DMS114 treated with DMSO at 0.1 percent for 48 hours (cell line): ENCODE measurements around the gene GGA3.
"Not testable (repeated sequence)": the region's sequence is repeated elsewhere in the genome, so short reads cannot be mapped to it uniquely, and the experiment has no call there.

Source experiments
- DNase-seq: peaks from one replicate; lab custom pipeline; 2025; ENCODE audit not compliant: unreplicated experiment; lab: John Stamatoyannopoulos, UW

GGA3 gene

GRCh38 chr17:75271955-75272847 is 10.8 kb upstream of the GGA3 start:
- DNase-seq = no peak

GRCh38 chr17:75271233-75271954 is 10.0 kb upstream of the GGA3 start:
- DNase-seq = peak; percentile 50

GRCh38 chr17:75270966-75271232 is 9.5 kb upstream of the GGA3 start, which contains the start of gene MIF4GD:
Gene MIF4GD (minus strand): TSS chr17:75271231. CDS start chr17:75270195, 1,036 bp downstream.
- no peak for DNase-seq

- peak; percentile 70 for DNase-seq
Measured at GRCh38 chr17:75270218-75270965, 9.0 kb upstream of the GGA3 start.

- no peak for DNase-seq
Measured at GRCh38 chr17:75269844-75270217, 8.4 kb upstream of the GGA3 start.

DNA sequence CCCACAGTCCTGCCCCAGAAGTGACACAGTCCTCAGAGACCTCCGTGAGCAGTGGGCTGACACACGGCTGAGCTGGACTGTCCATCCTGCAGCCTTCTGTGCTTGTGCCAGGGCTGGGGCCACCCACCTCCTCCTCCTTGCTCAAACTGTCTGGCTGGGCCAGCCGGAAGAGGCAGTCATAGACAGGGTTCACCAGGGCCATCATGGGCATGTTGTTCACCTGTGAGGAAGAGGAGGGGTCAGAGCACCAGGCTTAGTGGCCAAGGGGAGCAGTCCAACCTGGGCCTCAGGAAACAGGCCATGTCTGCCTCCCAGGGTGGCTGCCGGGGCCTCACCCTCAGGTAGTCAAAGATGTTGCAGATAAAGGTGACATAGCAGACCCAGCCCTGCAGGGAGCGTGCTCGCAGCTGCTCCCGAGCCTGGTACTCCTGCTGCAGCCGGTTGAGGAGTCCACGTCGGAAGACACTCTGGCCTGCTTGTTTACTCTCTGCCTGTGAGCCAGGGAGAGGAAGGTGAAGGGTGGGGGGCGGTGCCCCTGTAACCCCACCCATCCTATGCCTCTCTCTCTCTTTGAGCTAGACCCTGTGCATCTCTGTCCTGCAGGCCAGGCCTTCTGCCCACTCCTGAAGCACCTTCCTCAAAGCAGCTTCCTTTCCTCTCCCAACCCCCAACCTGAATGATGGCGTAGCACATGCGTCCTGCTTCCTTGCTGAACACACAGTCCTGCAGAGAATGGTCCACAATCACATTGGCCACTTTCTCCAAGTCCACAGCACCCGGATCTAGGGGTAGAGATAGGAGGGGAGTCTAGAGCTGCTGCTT is 6.2 kb upstream of the GGA3 start:
- DNase-seq = no peak

DNA sequence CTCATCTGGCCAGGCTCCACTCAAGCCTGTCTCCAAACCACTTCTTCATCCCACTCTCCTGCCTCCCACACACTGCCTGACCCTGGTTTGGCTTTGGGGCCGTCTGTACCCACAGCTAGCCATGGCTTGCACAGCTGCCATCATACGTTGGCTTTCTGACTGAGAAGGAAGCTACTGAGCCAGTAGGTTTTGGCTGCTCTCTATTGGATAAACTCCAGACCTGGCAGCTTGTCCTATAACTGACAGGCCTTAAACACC is 5.7 kb upstream of the GGA3 start:
- DNase-seq = no peak

GRCh38 chr17:75266316-75267152 is 5.1 kb upstream of the GGA3 start:
- DNase-seq = no peak

DNA sequence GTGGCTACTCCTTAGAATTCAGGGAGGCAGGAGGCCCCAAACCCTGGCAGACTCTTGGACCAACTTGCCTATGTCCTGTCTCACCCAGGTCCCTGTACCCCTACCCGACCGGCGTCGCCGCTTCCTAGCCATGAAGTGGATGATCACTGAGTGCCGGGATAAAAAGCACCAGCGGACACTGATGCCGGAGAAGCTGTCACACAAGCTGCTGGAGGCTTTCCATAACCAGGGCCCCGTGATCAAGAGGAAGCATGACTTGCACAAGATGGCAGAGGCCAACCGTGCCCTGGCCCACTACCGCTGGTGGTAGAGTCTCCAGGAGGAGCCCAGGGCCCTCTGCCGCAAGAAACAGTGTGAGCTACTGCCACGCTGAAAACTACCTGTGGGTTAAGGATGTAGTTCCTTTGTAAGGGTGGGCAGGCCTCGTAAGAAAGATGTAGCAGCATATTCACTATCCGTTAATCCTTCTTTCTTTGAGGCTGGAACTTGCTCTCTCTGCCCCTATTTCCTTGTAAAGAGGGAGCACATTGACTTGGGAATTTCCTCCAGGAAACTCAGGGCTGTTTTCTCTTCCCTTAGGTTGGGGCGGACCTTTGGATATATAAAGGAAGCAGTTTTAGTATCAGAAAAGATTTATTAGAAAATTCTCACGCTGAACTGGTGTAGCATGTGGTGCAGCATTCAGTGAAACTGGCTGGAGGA is 4.4 kb upstream of the GGA3 start:
- DNase-seq = no peak

- DNase-seq = no peak
Measured at GRCh38 chr17:75263055-75263454, 1.6 kb upstream of the GGA3 start.

GRCh38 chr17:75262112-75262606 is 753 bp upstream of the GGA3 start:
- no peak for DNase-seq

DNA sequence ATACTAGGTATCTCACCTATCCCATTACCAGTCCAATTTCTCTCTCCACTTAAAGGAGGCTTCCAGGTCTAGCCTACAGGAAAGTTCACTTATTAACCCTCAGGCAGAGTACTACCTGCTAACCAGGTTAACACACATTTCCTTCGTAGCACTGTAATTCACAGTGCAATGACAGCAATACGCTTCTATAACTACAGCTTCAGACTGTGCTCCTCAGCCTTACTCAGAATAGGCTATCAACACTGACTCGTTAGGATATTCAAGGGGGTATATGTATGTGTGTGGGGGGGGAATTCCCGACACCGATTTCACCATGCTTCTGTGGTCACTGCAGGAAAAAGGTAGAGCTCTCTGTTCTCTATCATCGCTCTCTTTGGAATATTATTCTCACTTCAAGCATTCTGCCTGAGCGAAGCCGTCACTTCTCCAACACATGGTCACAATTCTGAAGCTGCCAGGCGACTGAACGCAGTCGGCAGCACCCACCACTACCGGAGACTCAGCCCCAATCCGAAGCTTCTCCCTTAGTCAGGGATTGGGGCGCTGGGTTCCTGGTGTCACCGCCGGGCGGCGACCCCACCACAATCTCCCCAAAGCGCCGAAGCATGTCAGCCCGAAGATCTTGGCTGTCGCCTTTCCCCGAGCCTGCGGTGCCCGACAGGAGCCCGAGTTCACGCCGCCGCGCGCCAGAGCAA is 618 bp downstream of the GGA3 start:
- DNase-seq = no peak

GRCh38 chr17:75257228-75257627 is 4.2 kb downstream of the GGA3 start:
- DNase-seq = not testable (repeated sequence)

DNA sequence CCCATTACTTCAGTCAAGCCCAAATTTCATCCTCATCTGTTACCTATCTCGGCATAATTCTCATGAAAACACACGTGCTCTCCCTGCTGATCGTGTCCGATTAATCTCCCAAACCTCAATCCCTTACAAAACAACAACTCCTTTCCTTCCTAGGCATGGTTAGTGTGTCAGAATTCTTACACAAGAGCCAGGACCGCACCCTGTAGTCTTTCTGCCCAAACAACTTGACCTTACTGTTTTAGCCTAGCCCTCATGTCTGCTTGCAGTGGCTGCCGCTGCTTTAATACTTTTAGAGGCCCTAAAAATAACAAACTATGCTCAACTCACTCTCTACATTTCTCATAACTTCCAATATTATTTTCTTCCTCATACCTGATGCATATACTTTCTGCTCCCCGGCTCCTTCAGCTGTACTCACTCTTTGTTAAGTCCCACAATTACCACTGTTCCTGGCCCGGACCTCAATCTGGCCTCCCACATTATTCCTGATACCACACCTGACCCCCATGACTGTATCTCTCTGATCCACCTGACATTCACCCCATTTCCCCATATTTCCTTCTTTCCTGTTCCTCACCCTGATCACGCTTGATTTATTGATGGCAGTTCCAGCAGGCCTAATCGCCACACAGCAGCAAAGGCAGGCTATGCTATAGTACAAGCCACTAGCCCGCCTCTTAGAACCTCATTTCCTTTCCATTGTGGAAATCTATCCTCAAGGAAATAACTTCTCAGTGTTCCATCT is 5.3 kb downstream of the GGA3 start:
- DNase-seq = not testable (repeated sequence)

DNA sequence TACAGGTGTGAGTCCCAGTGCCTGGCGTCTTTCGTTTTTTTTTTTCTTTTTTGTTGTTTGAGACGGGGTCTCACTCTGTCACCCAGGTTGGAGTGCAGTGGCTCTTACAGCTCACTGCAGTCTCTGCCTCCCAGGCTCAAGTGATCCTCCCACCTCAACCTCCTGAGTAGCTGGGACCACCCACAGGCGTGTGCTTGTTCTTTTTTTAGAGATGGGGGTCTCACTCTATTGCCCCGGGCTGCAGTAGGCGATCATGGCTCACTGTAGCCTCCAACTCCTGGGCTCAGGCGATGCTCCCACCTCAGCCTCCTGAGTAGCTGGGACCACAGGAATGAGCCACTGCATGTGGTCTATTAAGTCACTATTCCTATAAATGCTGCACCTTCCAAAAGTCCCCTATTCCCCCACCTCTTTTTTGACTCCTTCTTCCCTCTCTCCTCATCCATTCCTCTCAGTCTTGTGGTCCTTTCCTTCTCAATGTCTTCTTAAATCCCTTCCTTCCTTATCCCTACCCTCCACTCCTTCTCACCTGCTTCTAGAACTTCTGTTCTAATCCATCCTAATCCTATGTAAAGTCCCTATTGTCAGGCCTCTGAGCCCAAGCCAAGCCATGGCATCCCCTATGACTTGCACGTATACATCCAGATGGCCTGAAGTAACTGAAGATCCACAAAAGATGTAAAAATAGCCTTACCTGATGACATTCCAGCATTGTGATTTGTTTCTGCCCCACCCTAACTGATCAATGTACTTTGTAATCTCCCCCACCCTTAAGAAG is 9.2 kb downstream of the GGA3 start:
- no peak for DNase-seq

DNA sequence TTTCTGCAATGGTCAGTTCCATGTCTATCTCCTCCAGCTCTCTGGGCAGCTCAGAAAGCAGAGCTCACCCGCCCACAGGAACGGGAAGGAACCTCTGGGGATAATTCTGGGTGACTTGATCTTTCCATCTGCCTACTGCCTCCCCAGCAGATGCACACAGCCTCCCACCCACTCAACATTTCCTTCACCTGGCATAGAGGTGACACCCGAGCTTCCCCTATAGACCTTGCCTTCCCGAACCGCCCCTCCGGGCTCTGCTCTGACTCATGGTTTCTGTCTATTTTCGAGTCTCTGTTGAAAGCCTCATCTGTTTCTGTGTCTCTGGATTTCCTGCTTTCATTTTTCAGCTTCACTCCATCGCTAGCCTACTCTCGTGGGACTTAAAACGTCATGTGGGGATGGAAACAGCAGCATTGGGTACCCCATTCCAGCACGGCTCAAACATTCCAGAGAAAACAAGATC is 11.4 kb downstream of the GGA3 start:
- DNase-seq = no peak

DNA sequence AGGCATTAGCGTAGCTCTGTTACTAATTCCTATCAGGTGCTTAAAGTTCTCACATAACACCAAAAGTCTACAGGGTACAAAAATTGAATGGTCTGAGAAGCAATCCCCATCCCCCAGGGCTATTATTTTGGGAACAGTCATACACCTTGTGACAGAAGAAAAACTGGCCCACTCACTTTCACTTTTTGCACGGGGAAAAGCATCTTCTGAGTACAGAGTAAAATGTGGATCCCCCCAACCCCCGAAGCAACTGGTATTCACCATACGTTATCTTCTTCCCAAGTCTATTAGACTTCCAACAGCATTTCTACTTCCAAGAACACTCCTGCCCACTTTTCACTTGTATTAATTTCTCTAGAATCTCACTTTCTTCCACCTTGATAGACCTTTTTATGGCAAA is 11.8 kb downstream of the GGA3 start:
- no peak for DNase-seq
